Astrocyte (in vitro differentiated cells and primary cell): ENCODE measurements around the gene DPYSL3. TPM values are rescaled to one million over a fixed set of nuclear protein-coding genes. Genes with fewer than 3 reads are reported as not detected.

Experiments used
- DNase-seq: peaks from one replicate; pipeline ENCODE4 v3.0.0-alpha.2; 2010; ENCODE audit warnings: low read depth
- FAIRE-seq: peaks from 2 replicates; lab custom pipeline; 2011; peaks lifted over from hg19 to GRCh38; lab: Jason Lieb, UNC
- H2AFZ ChIP-seq: 2 replicates; pipeline ENCODE4 v1.6.0; 2012; ENCODE audit warnings: low read depth, low read length, inconsistent platforms
- H3K27ac ChIP-seq: 2 replicates; pipeline ENCODE4 v1.5.1; 2011; ENCODE audit warnings: low read depth, low read length, inconsistent platforms
- H3K27me3 ChIP-seq: 2 replicates; pipeline ENCODE4 v1.6.0; 2011; ENCODE audit warnings: low read length, inconsistent platforms; ENCODE audit not compliant: insufficient read depth
- H3K36me3 ChIP-seq: 2 replicates; pipeline ENCODE4 v1.5.1; 2011; ENCODE audit warnings: low read length, inconsistent platforms; ENCODE audit not compliant: insufficient read depth
- H3K4me1 ChIP-seq: 2 replicates; pipeline ENCODE4 v1.5.1; 2011; ENCODE audit warnings: low read length, inconsistent platforms; ENCODE audit not compliant: insufficient read depth
- H3K4me2 ChIP-seq: 2 replicates; pipeline ENCODE4 v1.6.0; 2012; ENCODE audit warnings: low read length, inconsistent platforms
- H3K4me3 ChIP-seq: 2 replicates; pipeline ENCODE4 v1.5.1; 2011; ENCODE audit warnings: low read depth, mild to moderate bottlenecking, low read length, inconsistent platforms; ENCODE audit not compliant: insufficient read depth
- H3K79me2 ChIP-seq: 2 replicates; pipeline ENCODE4 v1.6.0; 2012; ENCODE audit warnings: mild to moderate bottlenecking, low read length, inconsistent platforms; ENCODE audit not compliant: insufficient read depth
- H3K9ac ChIP-seq: 2 replicates; pipeline ENCODE4 v1.6.0; 2012; ENCODE audit warnings: mild to moderate bottlenecking, low read length, inconsistent platforms
- H3K9me3 ChIP-seq: 2 replicates; pipeline ENCODE4 v1.5.1; 2012; ENCODE audit warnings: low read depth, mild to moderate bottlenecking, low read length, inconsistent platforms; ENCODE audit not compliant: insufficient read depth
- H4K20me1 ChIP-seq: 2 replicates; pipeline ENCODE4 v1.6.0; 2012; ENCODE audit warnings: low read length, inconsistent platforms; ENCODE audit not compliant: insufficient read depth
- H3K27ac Mint-ChIP-seq: one replicate; pipeline ENCODE4 v1.8.0; 2021; ENCODE audit warnings: mild to moderate bottlenecking, mixed read lengths; ENCODE audit not compliant: unreplicated experiment
- H3K27me3 Mint-ChIP-seq: one replicate; pipeline ENCODE4 v1.8.0; 2021; ENCODE audit warnings: low read depth, mixed read lengths; ENCODE audit not compliant: unreplicated experiment
- H3K36me3 Mint-ChIP-seq: one replicate; pipeline ENCODE4 v1.8.0; 2021; ENCODE audit warnings: low read depth, mixed read lengths; ENCODE audit not compliant: unreplicated experiment
- H3K4me1 Mint-ChIP-seq: one replicate; pipeline ENCODE4 v1.8.0; 2021; ENCODE audit warnings: low read depth, mixed read lengths; ENCODE audit not compliant: unreplicated experiment
- H3K4me3 Mint-ChIP-seq: one replicate; pipeline ENCODE4 v1.8.0; 2021; ENCODE audit warnings: mild to moderate bottlenecking, moderate library complexity, mixed read lengths; ENCODE audit not compliant: unreplicated experiment
- H3K9me3 Mint-ChIP-seq: one replicate; pipeline ENCODE4 v1.8.0; 2021; ENCODE audit warnings: mild to moderate bottlenecking, mixed read lengths; ENCODE audit not compliant: unreplicated experiment
- CTCF ChIP-seq: IDR thresholded peaks from 2 replicates; pipeline ENCODE4 v1.5.1; 2011; ENCODE audit warnings: low read depth, mild to moderate bottlenecking, inconsistent platforms, low read length, moderate library complexity; ENCODE audit not compliant: insufficient read depth
- EZH2 ChIP-seq: IDR thresholded peaks from 2 replicates; pipeline ENCODE4 v1.6.1; 2012; ENCODE audit warnings: mild to moderate bottlenecking, low read length, inconsistent platforms; ENCODE audit not compliant: insufficient read depth
- total RNA-seq: library from RNA; stranded (reverse); gene quantifications from 2 replicates; pipeline ENCODE4 v1.2.1, GENCODE V29; 2021

DPYSL3 gene
- total RNA-seq, 1 donor from 2014 or later = 197 TPM

- H3K36me3 Mint-ChIP-seq = no peaks in the 10 kb centered on the region
- no peaks in the 10 kb centered on the region for H4K20me1 ChIP-seq
- no peak overlapping the region for H3K4me3 ChIP-seq
- H2AFZ ChIP-seq = no peak overlapping the region
- H3K27me3 ChIP-seq = no peaks in the 10 kb centered on the region
- no peak overlapping the region for H3K9ac ChIP-seq
- H3K79me2 ChIP-seq = no peaks in the 10 kb centered on the region
- H3K9me3 Mint-ChIP-seq = no peaks in the 10 kb centered on the region
- H3K4me1 ChIP-seq = peaks cover 5% of the 10 kb centered on the region
- H3K4me3 Mint-ChIP-seq = no peak overlapping the region
- DNase-seq (no peak), FAIRE-seq (no peak)
- no peaks in the 10 kb centered on the region for H3K36me3 ChIP-seq
- no peak overlapping the region for H3K4me2 ChIP-seq
- H3K27me3 Mint-ChIP-seq = no peaks in the 10 kb centered on the region
- H3K27ac ChIP-seq = no peak overlapping the region
- TF ChIP-seq EZH2 (no peak), CTCF (no peak)
- no peak overlapping the region for H3K27ac Mint-ChIP-seq
- no peaks in the 10 kb centered on the region for H3K4me1 Mint-ChIP-seq
- no peaks in the 10 kb centered on the region for H3K9me3 ChIP-seq
Observed at GRCh38 chr5:147517383-147517782, 7.5 kb upstream of the DPYSL3 start.

- no peaks in the 10 kb centered on the region for H3K36me3 Mint-ChIP-seq
- peaks cover 1% of the 10 kb centered on the region for H3K79me2 ChIP-seq
- no peak for FAIRE-seq
Observed at GRCh38 chr5:147515269-147515668, 5.4 kb upstream of the DPYSL3 start.

More at GRCh38 chr5:147515269-147515668, 5.4 kb upstream of the DPYSL3 start:
- Mint-ChIP-seq H3K4me3 (no peak overlapping the region), H3K4me1 (no peaks in the 10 kb centered on the region), H3K27me3 (no peaks in the 10 kb centered on the region), H3K9me3 (no peaks in the 10 kb centered on the region), H3K27ac (no peak overlapping the region)
- Histone ChIP-seq H3K9me3 (no peaks in the 10 kb centered on the region), H2AFZ (no peak overlapping the region), H3K4me1 (peaks cover 1% of the 10 kb centered on the region), H3K27me3 (no peaks in the 10 kb centered on the region), H3K9ac (no peak overlapping the region), H3K27ac (no peak overlapping the region), H3K4me2 (no peak overlapping the region), H3K4me3 (no peak overlapping the region), H4K20me1 (no peaks in the 10 kb centered on the region), H3K36me3 (no peaks in the 10 kb centered on the region)
- no peak for TF ChIP-seq EZH2
- TF ChIP-seq CTCF = no peak
- no peak for DNase-seq
